Mucosa of gallbladder (tissue), 1 donor: ENCODE measurements around the gene FFAR4. TPM values are rescaled to one million over a fixed set of nuclear protein-coding genes. Genes with fewer than 3 reads are reported as not detected.

Source experiments
- total RNA-seq: library from RNA; stranded (reverse); gene quantifications from one replicate; pipeline ENCODE4 v1.2.1, GENCODE V29; 2021
- donor health status: DM: no; HTN: no; CAD: no.

Gene FFAR4
- total RNA-seq, 1 donor from 2014 or later, result 6.1 TPM

Other genes starting within 250 kb of the FFAR4 start
- 99.3 TPM for gene MYOF, start 84.3 kb upstream of the FFAR4 start, total RNA-seq
- 1.3 TPM for gene CEP55, start 70.1 kb upstream of the FFAR4 start, total RNA-seq
- 59.9 TPM for gene RBP4, start 34.6 kb downstream of the FFAR4 start, total RNA-seq
- gene PDE6C, start 45.9 kb downstream of the FFAR4 start, total RNA-seq, result not detected
- 12.5 TPM for gene FRA10AC1, start 135.9 kb downstream of the FFAR4 start, total RNA-seq
- 4.2 TPM for gene LGI1, start 191.3 kb downstream of the FFAR4 start, total RNA-seq